Effector memory CD4-positive, alpha-beta T cell (primary cell): Measurements from ENCODE around the gene ARHGAP25.

Source experiments
- DNase-seq, 3 donors: peaks; one replicate each; pipeline ENCODE4 v3.0.0-alpha.2; 2020
- H3K27ac ChIP-seq: 2 replicates; pipeline ENCODE4 v1.7.0; 2013; ENCODE audit warnings: mild to moderate bottlenecking, low read length, moderate library complexity; ENCODE audit not compliant: insufficient read depth, poor library complexity, severe bottlenecking
- H3K27me3 ChIP-seq: replicated peaks from 2 replicates; pipeline ENCODE4 v1.7.0; 2013; ENCODE audit warnings: mild to moderate bottlenecking, low read length; ENCODE audit not compliant: insufficient read depth, control insufficient read depth, poor library complexity, severe bottlenecking
- H3K36me3 ChIP-seq: 2 replicates; pipeline ENCODE4 v1.7.0; 2013; ENCODE audit warnings: mild to moderate bottlenecking, low read length, moderate library complexity; ENCODE audit not compliant: control insufficient read depth, insufficient read depth
- H3K4me1 ChIP-seq: 2 replicates; pipeline ENCODE4 v1.7.0; 2013; ENCODE audit warnings: low read length, mild to moderate bottlenecking; ENCODE audit not compliant: control insufficient read depth, insufficient read depth, poor library complexity, severe bottlenecking
- H3K4me3 ChIP-seq: 2 replicates; pipeline ENCODE4 v1.7.0; 2013; ENCODE audit warnings: low read length, low read depth, mild to moderate bottlenecking; ENCODE audit not compliant: insufficient read depth, poor library complexity, severe bottlenecking
- H3K9me3 ChIP-seq: 2 replicates; pipeline ENCODE4 v1.7.0; 2013; ENCODE audit warnings: mild to moderate bottlenecking, low read length, moderate library complexity; ENCODE audit not compliant: control insufficient read depth

ARHGAP25 gene

GRCh38 chr2:68806511-68807109, 72.0 kb downstream of the ARHGAP25 start:
- peaks cover 3% of the 10 kb centered on the region for H3K4me1 ChIP-seq
- DNase-seq = no peak

GRCh38 chr2:68807821-68808266, 73.2 kb downstream of the ARHGAP25 start:
- H3K27me3 ChIP-seq = no peaks in the 10 kb centered on the region
- H3K9me3 ChIP-seq = no peaks in the 10 kb centered on the region
- DNase-seq = no peak
- H3K36me3 ChIP-seq = peaks cover 80% of the 10 kb centered on the region
- no peak overlapping the region for H3K4me3 ChIP-seq
- H3K4me1 ChIP-seq = peaks cover 3% of the 10 kb centered on the region
- peak overlapping the region; percentile 46 for H3K27ac ChIP-seq

More at GRCh38 chr2:68806511-68807109, 72.0 kb downstream of the ARHGAP25 start:
- Histone ChIP-seq H3K9me3 (no peaks in the 10 kb centered on the region), H3K27ac (peak overlapping the region; percentile 6), H3K4me3 (no peak overlapping the region), H3K36me3 (peaks cover 83% of the 10 kb centered on the region), H3K27me3 (no peaks in the 10 kb centered on the region)

- Histone ChIP-seq H3K36me3 (peaks cover 79% of the 10 kb centered on the region), H3K27ac (peak overlapping the region; percentile 38), H3K9me3 (no peaks in the 10 kb centered on the region), H3K4me1 (peaks cover 3% of the 10 kb centered on the region), H3K4me3 (no peak overlapping the region), H3K27me3 (no peaks in the 10 kb centered on the region)
- DNase-seq = no peak
Measured at GRCh38 chr2:68809324-68810240, 75.0 kb downstream of the ARHGAP25 start.

GRCh38 chr2:68811364-68811763, 76.8 kb downstream of the ARHGAP25 start:
- peaks cover 80% of the 10 kb centered on the region for H3K36me3 ChIP-seq
- no peaks in the 10 kb centered on the region for H3K27me3 ChIP-seq
- no peak overlapping the region for H3K4me3 ChIP-seq
- no peak for DNase-seq
- H3K9me3 ChIP-seq = no peaks in the 10 kb centered on the region
- no peak overlapping the region for H3K27ac ChIP-seq
- peaks cover 3% of the 10 kb centered on the region for H3K4me1 ChIP-seq

GRCh38 chr2:68812251-68812650, 77.6 kb downstream of the ARHGAP25 start:
- Histone ChIP-seq H3K27ac (no peak overlapping the region), H3K27me3 (no peaks in the 10 kb centered on the region), H3K36me3 (peaks cover 78% of the 10 kb centered on the region), H3K4me3 (no peak overlapping the region), H3K4me1 (peaks cover 3% of the 10 kb centered on the region), H3K9me3 (no peaks in the 10 kb centered on the region)
- DNase-seq = no peak

- no peak for DNase-seq
- Histone ChIP-seq H3K27ac (no peak overlapping the region), H3K9me3 (no peaks in the 10 kb centered on the region), H3K36me3 (peaks cover 78% of the 10 kb centered on the region), H3K4me3 (no peak overlapping the region), H3K4me1 (no peaks in the 10 kb centered on the region), H3K27me3 (no peaks in the 10 kb centered on the region)
Measured at GRCh38 chr2:68813596-68813995, 79.0 kb downstream of the ARHGAP25 start.

- Histone ChIP-seq H3K36me3 (peaks cover 90% of the 10 kb centered on the region), H3K27ac (peak overlapping the region; percentile 5), H3K27me3 (no peaks in the 10 kb centered on the region), H3K4me3 (no peak overlapping the region), H3K4me1 (no peaks in the 10 kb centered on the region), H3K9me3 (no peaks in the 10 kb centered on the region)
- no peak for DNase-seq
Measured at GRCh38 chr2:68817306-68817705, 82.7 kb downstream of the ARHGAP25 start.

- Histone ChIP-seq H3K4me3 (no peak overlapping the region), H3K27me3 (no peaks in the 10 kb centered on the region), H3K36me3 (peaks cover 96% of the 10 kb centered on the region), H3K9me3 (no peaks in the 10 kb centered on the region), H3K27ac (no peak overlapping the region), H3K4me1 (no peaks in the 10 kb centered on the region)
- DNase-seq = no peak
Measured at GRCh38 chr2:68819556-68819955, 84.9 kb downstream of the ARHGAP25 start.

- no peak for DNase-seq
- Histone ChIP-seq H3K36me3 (peaks cover 89% of the 10 kb centered on the region), H3K27me3 (no peaks in the 10 kb centered on the region), H3K9me3 (no peaks in the 10 kb centered on the region), H3K27ac (no peak overlapping the region), H3K4me3 (no peak overlapping the region), H3K4me1 (no peaks in the 10 kb centered on the region)
Measured at GRCh38 chr2:68822207-68822872, 87.7 kb downstream of the ARHGAP25 start.

- DNase-seq = no peak
- no peaks in the 10 kb centered on the region for H3K27me3 ChIP-seq
- no peak overlapping the region for H3K27ac ChIP-seq
- H3K9me3 ChIP-seq = no peaks in the 10 kb centered on the region
- H3K4me1 ChIP-seq = peaks cover 17% of the 10 kb centered on the region
- no peak overlapping the region for H3K4me3 ChIP-seq
- peaks cover 68% of the 10 kb centered on the region for H3K36me3 ChIP-seq
Measured at GRCh38 chr2:68824831-68825230, 90.2 kb downstream of the ARHGAP25 start.
